GM12801 (cell line): ENCODE data around the gene MACROH2A2.

ENCODE experiments used
- TF ChIP-seq, protein P1 (sequence below): IDR thresholded peaks from one replicate; pipeline ENCODE4 v1.5.1; 2011; ENCODE audit warnings: control low read depth; ENCODE audit not compliant: insufficient read length; ENCODE audit errors: extremely low read depth

Gene MACROH2A2

DNA sequence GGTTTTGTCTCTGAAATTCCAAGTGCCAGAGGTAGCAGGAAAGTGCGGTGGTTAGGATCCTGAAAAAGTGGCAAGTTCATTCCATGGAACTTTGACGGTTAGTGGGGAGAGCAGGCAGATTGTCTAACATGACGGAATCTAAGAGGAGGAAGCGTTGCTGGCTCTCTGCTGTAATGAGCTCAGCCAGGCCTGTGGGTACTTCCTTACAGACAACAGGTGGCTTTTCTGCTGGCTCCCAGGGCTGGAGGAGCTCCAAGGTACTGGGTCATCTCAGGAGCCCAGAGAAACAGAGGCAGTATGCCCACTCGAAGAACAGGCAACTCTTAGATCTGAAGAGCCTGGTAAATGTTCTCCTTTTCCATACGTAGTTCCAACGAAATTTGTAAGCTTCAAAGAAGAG, 83.0 kb downstream of the MACROH2A2 start:
- TF ChIP-seq, protein P1, sequence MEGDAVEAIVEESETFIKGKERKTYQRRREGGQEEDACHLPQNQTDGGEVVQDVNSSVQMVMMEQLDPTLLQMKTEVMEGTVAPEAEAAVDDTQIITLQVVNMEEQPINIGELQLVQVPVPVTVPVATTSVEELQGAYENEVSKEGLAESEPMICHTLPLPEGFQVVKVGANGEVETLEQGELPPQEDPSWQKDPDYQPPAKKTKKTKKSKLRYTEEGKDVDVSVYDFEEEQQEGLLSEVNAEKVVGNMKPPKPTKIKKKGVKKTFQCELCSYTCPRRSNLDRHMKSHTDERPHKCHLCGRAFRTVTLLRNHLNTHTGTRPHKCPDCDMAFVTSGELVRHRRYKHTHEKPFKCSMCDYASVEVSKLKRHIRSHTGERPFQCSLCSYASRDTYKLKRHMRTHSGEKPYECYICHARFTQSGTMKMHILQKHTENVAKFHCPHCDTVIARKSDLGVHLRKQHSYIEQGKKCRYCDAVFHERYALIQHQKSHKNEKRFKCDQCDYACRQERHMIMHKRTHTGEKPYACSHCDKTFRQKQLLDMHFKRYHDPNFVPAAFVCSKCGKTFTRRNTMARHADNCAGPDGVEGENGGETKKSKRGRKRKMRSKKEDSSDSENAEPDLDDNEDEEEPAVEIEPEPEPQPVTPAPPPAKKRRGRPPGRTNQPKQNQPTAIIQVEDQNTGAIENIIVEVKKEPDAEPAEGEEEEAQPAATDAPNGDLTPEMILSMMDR: no peak

DNA sequence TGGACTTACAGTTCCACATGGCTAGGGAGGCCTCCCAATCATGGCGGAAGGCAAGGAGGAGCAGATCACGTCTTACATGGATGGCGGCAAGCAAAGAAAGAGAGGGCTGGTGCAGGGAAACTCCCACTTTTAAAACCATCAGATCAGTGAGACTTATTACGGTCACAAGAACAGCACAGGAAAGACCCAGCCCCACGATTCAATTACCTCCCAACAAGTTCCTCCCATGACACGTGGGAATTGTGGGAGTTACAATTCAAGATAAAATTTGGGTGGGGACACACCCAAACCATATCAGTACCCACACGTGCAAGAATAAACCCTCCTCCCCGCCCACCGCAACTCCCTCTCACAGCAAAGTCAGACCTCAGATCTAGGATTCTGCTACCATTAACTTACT, 84.5 kb downstream of the MACROH2A2 start:
- TF ChIP-seq, protein P1: no peak

DNA sequence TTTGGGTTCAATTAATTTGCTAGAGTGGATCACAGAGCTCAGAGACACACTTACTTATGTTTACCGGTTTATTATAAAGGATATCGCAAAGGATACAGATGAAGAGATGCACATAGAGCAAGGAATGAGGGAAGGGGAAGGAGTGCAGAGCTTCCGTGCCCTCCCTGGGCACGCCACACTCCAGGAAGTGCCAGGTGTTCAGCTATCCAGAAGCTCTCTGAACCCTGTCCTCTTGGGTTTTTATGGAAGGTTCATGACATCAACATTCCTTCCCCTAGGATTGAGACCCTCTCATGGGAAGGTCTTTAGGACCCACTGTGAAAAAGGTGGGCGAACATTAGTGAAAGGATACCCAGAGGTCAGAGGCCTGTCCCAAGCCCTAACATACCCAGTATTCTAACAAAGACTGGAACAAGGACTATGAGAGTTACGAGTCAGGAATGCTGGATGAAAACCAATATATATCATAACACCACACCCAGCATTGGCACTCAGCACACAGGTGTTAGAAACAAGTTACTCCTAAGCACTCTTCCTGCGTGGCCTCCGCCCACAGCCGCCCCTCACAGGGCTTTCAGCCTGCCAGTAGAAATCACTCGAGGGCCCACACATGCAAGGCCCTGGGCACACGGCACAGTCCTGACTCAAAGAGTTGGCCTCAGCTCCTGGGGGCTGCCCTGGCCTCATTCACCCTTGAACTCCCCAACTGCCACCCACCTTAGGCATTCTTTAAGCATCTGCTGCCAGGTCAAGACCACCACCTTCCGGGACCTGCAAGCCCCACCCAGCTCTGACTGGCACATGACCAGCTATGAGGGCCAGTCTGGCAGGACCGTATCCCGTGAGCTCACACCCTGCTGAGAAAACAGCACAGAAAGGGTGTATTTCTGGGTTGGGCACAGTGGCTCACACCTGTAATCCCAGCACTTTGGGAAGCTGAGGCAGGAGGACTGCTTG, 85.6 kb downstream of the MACROH2A2 start:
- TF ChIP-seq, protein P1: no peak

DNA sequence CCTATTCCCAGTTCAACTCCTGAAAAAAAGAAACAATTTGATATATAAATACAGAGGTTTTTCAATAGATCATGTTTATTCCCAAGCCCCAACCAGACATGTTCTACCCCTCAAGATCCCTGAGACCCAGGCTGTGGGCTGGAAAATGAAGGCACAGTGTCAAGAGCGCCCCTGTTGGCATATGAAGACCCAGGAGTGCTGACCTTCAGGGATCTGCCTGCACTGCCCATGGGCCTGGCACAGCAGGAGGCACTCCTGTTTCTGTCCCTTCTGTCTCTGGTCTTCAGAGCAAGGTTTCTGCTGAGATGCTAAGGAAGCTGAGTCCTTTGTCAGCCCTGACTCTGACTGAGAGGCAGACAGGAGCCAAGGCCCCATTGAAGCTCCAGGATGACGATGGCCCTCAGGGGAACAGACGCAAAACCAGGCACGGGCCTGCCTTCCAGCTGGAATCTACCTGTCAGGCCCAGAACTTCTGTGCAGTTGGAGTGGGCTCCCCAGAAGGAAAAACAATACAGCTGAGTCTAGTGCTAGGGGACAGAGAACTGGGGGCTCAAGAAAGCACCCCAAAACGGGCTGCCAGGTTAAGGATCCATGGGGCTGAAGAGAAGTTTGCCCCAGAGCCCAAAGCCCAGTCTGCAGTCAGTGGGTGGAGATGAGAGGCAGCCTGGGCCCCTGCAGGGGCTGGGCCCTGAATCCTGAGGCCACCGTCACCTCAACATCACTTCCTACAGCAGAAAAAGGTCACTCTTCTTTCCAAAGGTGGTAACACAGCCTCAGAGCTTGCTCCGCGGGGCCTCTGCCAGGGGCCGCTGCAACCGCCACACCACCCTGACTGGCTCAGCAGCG, 86.7 kb downstream of the MACROH2A2 start:
- TF ChIP-seq, protein P1: no peak

DNA sequence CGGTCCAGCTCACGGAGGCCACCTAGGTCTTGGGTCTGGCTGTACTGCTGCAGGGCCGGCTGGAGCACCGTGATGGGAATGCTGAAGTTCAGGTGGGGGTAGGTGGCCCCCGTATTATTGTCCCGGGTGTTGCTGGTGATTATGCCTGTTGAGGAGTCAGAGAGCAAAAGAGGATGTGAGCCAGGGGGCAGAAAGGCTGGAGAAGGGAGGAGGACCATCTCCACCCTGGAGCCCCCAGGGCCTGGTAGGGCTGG, 87.3 kb downstream of the MACROH2A2 start:
- TF ChIP-seq, protein P1: no peak

DNA sequence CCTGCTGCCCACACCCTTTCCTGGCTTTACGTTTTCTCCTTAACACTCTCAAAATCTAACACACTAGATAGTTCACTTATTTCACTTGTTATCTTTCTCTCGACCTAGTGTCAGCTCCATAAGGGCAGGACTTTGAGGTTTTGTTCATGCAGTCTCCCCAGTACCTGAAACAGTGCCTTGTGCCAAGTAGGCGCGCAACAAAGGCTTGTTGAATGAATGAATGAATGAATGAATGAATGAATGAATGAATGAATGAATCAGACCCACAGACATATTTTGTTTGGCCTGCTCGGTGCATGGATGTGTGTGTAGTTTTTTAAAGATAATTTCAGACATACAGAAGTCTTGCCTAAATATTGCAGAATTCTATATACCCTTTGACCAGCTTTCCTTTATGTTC, 87.7 kb downstream of the MACROH2A2 start:
- TF ChIP-seq, protein P1: no peak

DNA sequence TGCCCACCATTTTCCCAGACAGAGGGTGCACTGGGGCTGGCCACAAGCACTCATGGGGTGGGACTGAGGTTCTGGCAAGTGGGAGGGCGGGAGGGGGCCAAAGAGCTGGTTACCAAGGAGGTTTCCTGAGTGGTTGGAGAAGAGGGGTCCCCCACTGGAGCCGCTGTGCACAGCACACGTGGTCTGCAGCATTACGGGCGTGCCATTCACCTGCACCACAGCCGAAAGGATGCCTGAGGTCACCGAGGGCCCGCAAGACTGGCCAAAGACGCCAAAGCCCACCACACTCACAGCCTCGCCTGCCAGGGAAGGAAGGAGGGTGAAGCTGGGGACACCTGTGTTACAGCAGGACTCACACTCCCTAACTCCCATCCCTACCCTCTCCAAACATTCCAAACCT, 89.9 kb downstream of the MACROH2A2 start:
- TF ChIP-seq, protein P1: no peak
